Panc1 (cell line): ENCODE measurements around the gene MGAT1. TPM values are rescaled to one million over a fixed set of nuclear protein-coding genes. Genes with fewer than 3 reads are reported as not detected.

Source experiments
- ATAC-seq: fragments of 200-7000 bp; cut with Tn5 transposase; 2 replicates; pipeline ENCODE4 v1.9.1; 2020; ENCODE audit warnings: mild to moderate bottlenecking, moderate library complexity
- BruUV-seq: library from RNA; stranded (reverse); fragments of 400-500 nt; replicated peaks from 2 replicates; lab custom pipeline; 2021; lab: Mats Ljungman, UMichigan
- CTCF ChIA-PET: fragments of 300-600 bp; sonication (Branson Sonifier 250); formaldehyde crosslinking; loops from one replicate; lab custom pipeline; 2022; ENCODE audit warnings: antibody characterized with exemption; lab: Charles Lee
- POLR2A ChIA-PET: fragments of 300-600 bp; sonication (Branson Sonifier 250); formaldehyde crosslinking; loops from one replicate; lab custom pipeline; 2022; ENCODE audit warnings: antibody characterized with exemption; lab: Charles Lee
- DNase-seq: peaks from one replicate; pipeline ENCODE4 v3.0.0-alpha.2; 2010; ENCODE audit warnings: low read depth, low spot score
- H3K27ac ChIP-seq: 2 replicates; pipeline ENCODE4 v1.5.1; 2011; ENCODE audit warnings: mild to moderate bottlenecking, low read length, inconsistent platforms
- H3K27me3 ChIP-seq: fragments of 200-500 bp; sonication (Bioruptor generic); 2 replicates; pipeline ENCODE4 v1.6.0; 2014; ENCODE audit warnings: low read length, inconsistent platforms; ENCODE audit not compliant: control insufficient read depth, insufficient read depth
- H3K36me3 ChIP-seq: fragments of 200-500 bp; sonication (Bioruptor generic); 2 replicates; pipeline ENCODE4 v1.5.1; 2014; ENCODE audit warnings: inconsistent platforms, mild to moderate bottlenecking, low read length, moderate library complexity; ENCODE audit not compliant: control insufficient read depth, insufficient read depth
- H3K4me1 ChIP-seq: 2 replicates; pipeline ENCODE4 v1.5.1; 2011; ENCODE audit warnings: inconsistent platforms, mild to moderate bottlenecking, low read length, moderate library complexity; ENCODE audit not compliant: control insufficient read depth, insufficient read depth
- H3K4me3 ChIP-seq, 2 experiments: 2 replicates each; pipeline ENCODE4 v1.5.1; 2011 to 2012; ENCODE audit warnings: low read depth in 2 of 2, low read length in 2 of 2, mild to moderate bottlenecking in 2 of 2, inconsistent platforms in 1 of 2, moderate library complexity in 1 of 2
- H3K9me3 ChIP-seq: fragments of 200-500 bp; sonication (Bioruptor generic); 2 replicates; pipeline ENCODE4 v1.5.1; 2014; ENCODE audit warnings: low read depth, mild to moderate bottlenecking, inconsistent platforms, low read length, moderate library complexity; ENCODE audit not compliant: control insufficient read depth, insufficient read depth
- CTCF ChIP-seq: fragments of 450-650 bp; IDR thresholded peaks from 2 replicates; pipeline ENCODE4 v1.5.1; 2017; ENCODE audit warnings: mild to moderate bottlenecking
- POLR2AphosphoS5 ChIP-seq: IDR thresholded peaks from 2 replicates; pipeline ENCODE4 v1.6.1; 2012; ENCODE audit warnings: mild to moderate bottlenecking, low read depth, low read length, moderate library complexity
- REST ChIP-seq, 2 experiments: IDR thresholded peaks; 2 replicates each; pipeline ENCODE4 v1.6.1; 2011 to 2012; ENCODE audit warnings: low read depth in 2 of 2, control low read depth in 1 of 2, low read length in 1 of 2, mild to moderate bottlenecking in 1 of 2, moderate library complexity in 1 of 2; ENCODE audit not compliant: insufficient read depth in 1 of 2
- SIN3A ChIP-seq: IDR thresholded peaks from 2 replicates; pipeline ENCODE4 v1.6.1; 2012; ENCODE audit warnings: low read depth, mild to moderate bottlenecking, low read length, moderate library complexity, borderline replicate concordance; ENCODE audit not compliant: insufficient read depth
- TCF7L2 ChIP-seq: IDR thresholded peaks from 2 replicates; pipeline ENCODE4 v1.6.1; 2011; ENCODE audit warnings: mild to moderate bottlenecking, low read depth, low read length, inconsistent platforms
- in situ Hi-C: cut with HindIII; loops from 2 replicates; pipeline ENCODE4 v1.10.0; 2016; ENCODE audit warnings: low sequenced_read_pairs, low pct_unique_long_range_greater_than_20kb
- intact Hi-C: fragments of 100-400 bp; cut with micrococcal nuclease; formaldehyde crosslinking; loops from one replicate; pipeline ENCODE4 v1.10.0; 2022; ENCODE audit not compliant: unreplicated experiment
- total RNA-seq: library from RNA; stranded (reverse); gene quantifications from one replicate; pipeline ENCODE4 v1.2.1, GENCODE V29; 2021; ENCODE audit not compliant: unreplicated experiment

Gene MGAT1
- total RNA-seq, 1 experiment from 2014 or later, result 113 TPM

- Histone ChIP-seq H3K4me1 (no peaks in the 10 kb centered on the region; the same call in 1 of the 2 replicates), H3K36me3 (no peaks in the 10 kb centered on the region), H3K9me3 (no peaks in the 10 kb centered on the region), H3K4me3 (no peak overlapping the region), H3K27ac (no peak overlapping the region), H3K27me3 (no peaks in the 10 kb centered on the region)
- CTCF ChIA-PET, result no interaction called here
- BruUV-seq, result no TSS peak
- no peak for DNase-seq
- POLR2A ChIA-PET, result no interaction called here
- no peak for TF ChIP-seq REST (IDR thresholded peaks at IDR 0.05; ENCODE audit: insufficient read depth in 1 of 2, low read depth in 2 of 2, low read length in 1 of 2)
- TF ChIP-seq POLR2AphosphoS5, result no peak
- TF ChIP-seq SIN3A, result no peak
- TF ChIP-seq CTCF, result no peak
- no peak for TF ChIP-seq TCF7L2
- intact Hi-C loops (no loop called here), in situ Hi-C loops (no loop called here)
- ATAC-seq, result no peak
Measured at GRCh38 chr5:180823940-180824629, 21.5 kb upstream of the MGAT1 start.

- Histone ChIP-seq H3K9me3 (no peaks in the 10 kb centered on the region), H3K36me3 (no peaks in the 10 kb centered on the region), H3K27ac (no peak overlapping the region), H3K4me3 (no peak overlapping the region), H3K4me1 (peaks cover 2% of the 10 kb centered on the region), H3K27me3 (no peaks in the 10 kb centered on the region)
- ATAC-seq, result no peak
- no peak for DNase-seq
- in situ Hi-C loops, result no loop called here
- CTCF ChIA-PET, result no interaction called here
- no peak for TF ChIP-seq SIN3A
- TF ChIP-seq POLR2AphosphoS5, result no peak
- TF ChIP-seq CTCF, result no peak
- TF ChIP-seq TCF7L2, result no peak
- TF ChIP-seq REST (IDR thresholded peaks at IDR 0.05; ENCODE audit: insufficient read depth in 1 of 2, low read depth in 2 of 2, low read length in 1 of 2), result no peak
- BruUV-seq, result no TSS peak
- intact Hi-C loops, result no loop called here
- POLR2A ChIA-PET, result no interaction called here
Measured at GRCh38 chr5:180823346-180823745, 20.7 kb upstream of the MGAT1 start.
